ENCODE data around the gene EEF1G. TPM values are rescaled to one million over a fixed set of nuclear protein-coding genes. Genes with fewer than 3 reads are reported as not detected.
A peak's percentile ranks its signal among the peaks of the same experiment; 100 is the strongest.

The EEF1G gene
- total RNA-seq, 1 experiment from 2014 or later, result 2,004 TPM

DNA sequence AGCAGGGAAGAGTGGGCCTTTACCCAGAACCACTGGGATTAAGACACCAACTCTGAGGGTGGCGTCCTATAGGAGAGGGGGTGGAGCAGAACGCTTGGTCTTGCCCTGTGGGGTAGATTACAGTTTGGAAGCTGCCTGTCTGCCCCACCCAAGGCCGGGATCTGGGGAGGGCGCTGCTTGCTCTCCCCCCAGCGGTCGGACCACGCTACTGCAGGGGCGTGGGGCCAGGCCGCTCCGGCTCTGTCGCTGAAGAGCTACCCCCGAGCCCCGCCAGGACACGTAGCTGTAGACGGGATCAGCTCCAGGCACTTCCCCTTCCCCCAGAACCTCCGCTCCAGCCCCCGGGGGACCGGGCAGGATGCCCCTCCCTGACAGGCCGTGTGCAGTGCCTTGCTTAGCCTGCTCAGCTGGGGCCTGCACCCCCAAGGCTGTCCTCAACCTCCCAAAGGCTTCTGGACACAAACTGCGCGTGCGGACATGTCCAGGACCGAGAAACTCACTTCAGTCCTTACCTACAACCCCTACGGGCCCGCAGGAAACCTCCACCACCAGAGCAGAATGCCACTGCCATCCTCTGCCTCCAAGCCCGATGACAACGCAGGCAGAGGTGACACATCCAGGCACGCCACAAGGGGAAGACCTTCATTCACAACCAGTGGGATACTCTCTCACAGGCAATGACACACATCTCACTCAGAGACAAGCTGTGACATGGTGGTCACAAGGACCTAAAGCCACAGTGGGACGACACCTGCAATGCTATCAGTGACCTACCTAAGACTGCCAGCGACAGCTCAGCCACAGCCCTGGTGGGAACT is 30.7 kb downstream of the EEF1G start:
- peak overlapping the region; percentile 100 for H3K4me3 Mint-ChIP-seq (ENCODE audit: unreplicated experiment)
- CTCF ChIA-PET, result interaction anchor here (0.6 to 4.5 kb wide), 33 partner anchors 11 to 595 kb away, joined by 3 to 79 read pairs (median 5); partner anchors contain the start of genes EEF1G and TUT1
- peak overlapping the region; percentile 97 for H3K27ac Mint-ChIP-seq (ENCODE audit: unreplicated experiment)
- peak overlapping the region; percentile 11 for H3K4me3 ChIP-seq (ENCODE audit: low read depth, low read length)
- H3K27me3 ChIP-seq (replicated peaks; ENCODE audit: control insufficient read depth, insufficient read depth, low read length), result no peaks in the 10 kb centered on the region
- DNase-seq, result peak; percentile 73 to 88
- TF ChIP-seq, protein P1, sequence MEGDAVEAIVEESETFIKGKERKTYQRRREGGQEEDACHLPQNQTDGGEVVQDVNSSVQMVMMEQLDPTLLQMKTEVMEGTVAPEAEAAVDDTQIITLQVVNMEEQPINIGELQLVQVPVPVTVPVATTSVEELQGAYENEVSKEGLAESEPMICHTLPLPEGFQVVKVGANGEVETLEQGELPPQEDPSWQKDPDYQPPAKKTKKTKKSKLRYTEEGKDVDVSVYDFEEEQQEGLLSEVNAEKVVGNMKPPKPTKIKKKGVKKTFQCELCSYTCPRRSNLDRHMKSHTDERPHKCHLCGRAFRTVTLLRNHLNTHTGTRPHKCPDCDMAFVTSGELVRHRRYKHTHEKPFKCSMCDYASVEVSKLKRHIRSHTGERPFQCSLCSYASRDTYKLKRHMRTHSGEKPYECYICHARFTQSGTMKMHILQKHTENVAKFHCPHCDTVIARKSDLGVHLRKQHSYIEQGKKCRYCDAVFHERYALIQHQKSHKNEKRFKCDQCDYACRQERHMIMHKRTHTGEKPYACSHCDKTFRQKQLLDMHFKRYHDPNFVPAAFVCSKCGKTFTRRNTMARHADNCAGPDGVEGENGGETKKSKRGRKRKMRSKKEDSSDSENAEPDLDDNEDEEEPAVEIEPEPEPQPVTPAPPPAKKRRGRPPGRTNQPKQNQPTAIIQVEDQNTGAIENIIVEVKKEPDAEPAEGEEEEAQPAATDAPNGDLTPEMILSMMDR (IDR thresholded peaks at IDR 0.05; ENCODE audit: insufficient read depth in 1 of 2, low read depth in 1 of 2, low read length in 1 of 2, severe bottlenecking in 1 of 2, unreplicated experiment in 1 of 2), result peak; percentile 97 to 98
- peaks cover 58% of the 10 kb centered on the region for H3K4me1 ChIP-seq
- no TSS peak for BruUV-seq (replicated peaks)
- no peaks in the 10 kb centered on the region for H3K27me3 Mint-ChIP-seq (ENCODE audit: insufficient read depth, unreplicated experiment)
- POLR2A ChIA-PET, result interaction anchor here (0.6 to 1.5 kb wide), 6 partner anchors 17 to 75 kb away, joined by 3 to 13 read pairs (median 4); partner anchors contain the start of genes EEF1G and TUT1
- no peaks in the 10 kb centered on the region for H3K9me3 ChIP-seq
- H3K9me3 Mint-ChIP-seq (ENCODE audit: unreplicated experiment), result no peaks in the 10 kb centered on the region
- H3K36me3 ChIP-seq (ENCODE audit: control insufficient read depth, insufficient read depth, low read length), result peaks cover 2% of the 10 kb centered on the region
- H3K4me1 Mint-ChIP-seq (ENCODE audit: low read depth, unreplicated experiment), result peaks cover 40% of the 10 kb centered on the region
- intact Hi-C loops (cut with micrococcal nuclease; ENCODE audit: unreplicated experiment), result loop anchor here (1.0 kb wide), 2 partner anchors 117 to 148 kb away; no protein-coding TSS in a partner anchor
- peaks cover 66% of the 10 kb centered on the region for H3K36me3 Mint-ChIP-seq (ENCODE audit: insufficient read depth, unreplicated experiment)

GRCh38 chr11:62542111-62542745 is 31.5 kb downstream of the EEF1G start:
- Histone ChIP-seq H3K9me3 (no peaks in the 10 kb centered on the region), H3K4me3 (ENCODE audit: low read depth, low read length) (no peak overlapping the region), H3K36me3 (ENCODE audit: control insufficient read depth, insufficient read depth, low read length) (peaks cover 2% of the 10 kb centered on the region), H3K27me3 (replicated peaks; ENCODE audit: control insufficient read depth, insufficient read depth, low read length) (no peaks in the 10 kb centered on the region), H3K4me1 (peaks cover 51% of the 10 kb centered on the region)
- intact Hi-C loops (cut with micrococcal nuclease; ENCODE audit: unreplicated experiment), result loop anchor here (1.0 kb wide), 2 partner anchors 116 to 147 kb away; no protein-coding TSS in a partner anchor
- no peak for DNase-seq
- CTCF ChIA-PET, result interaction anchor here (0.6 to 4.5 kb wide), 20 partner anchors 11 to 595 kb away, joined by 3 to 79 read pairs (median 13); partner anchors contain the start of gene EEF1G
- Mint-ChIP-seq H3K27me3 (ENCODE audit: insufficient read depth, unreplicated experiment) (no peaks in the 10 kb centered on the region), H3K4me1 (ENCODE audit: low read depth, unreplicated experiment) (peaks cover 34% of the 10 kb centered on the region), H3K27ac (ENCODE audit: unreplicated experiment) (peak overlapping the region; percentile 97), H3K36me3 (ENCODE audit: insufficient read depth, unreplicated experiment) (peaks cover 67% of the 10 kb centered on the region), H3K4me3 (ENCODE audit: unreplicated experiment) (peak overlapping the region; percentile 100), H3K9me3 (ENCODE audit: unreplicated experiment) (no peaks in the 10 kb centered on the region)
- POLR2A ChIA-PET, result interaction anchor here (1.0 to 1.5 kb wide), 3 partner anchors 32 to 49 kb away, joined by 3 to 5 read pairs (median 4); partner anchors contain the start of genes EEF1G and TUT1
- BruUV-seq (replicated peaks), result no TSS peak
- TF ChIP-seq, protein P1 (IDR thresholded peaks at IDR 0.05; ENCODE audit: insufficient read depth in 1 of 2, low read depth in 1 of 2, low read length in 1 of 2, severe bottlenecking in 1 of 2, unreplicated experiment in 1 of 2), result no peak

All from Caco-2 (cell line).